H1 (cell line): Measurements from ENCODE around the gene ABI2. TPM values are rescaled to one million over a fixed set of nuclear protein-coding genes. Genes with fewer than 3 reads are reported as not detected.

Experiments used
- CTCF ChIA-PET: fragments of 300-600 bp; sonication (Branson Sonifier 250); formaldehyde crosslinking; loops from one replicate; lab custom pipeline; 2021; ENCODE audit not compliant: partially characterized antibody; lab: Charles Lee
- POLR2A ChIA-PET: fragments of 300-600 bp; sonication (Branson Sonifier 250); formaldehyde crosslinking; loops from one replicate; lab custom pipeline; 2021; ENCODE audit warnings: inconsistent platforms; ENCODE audit not compliant: partially characterized antibody; lab: Charles Lee
- DNase-seq, 2 experiments: peaks; one replicate each; pipeline versions ENCODE4 v3.0.0 to v3.0.0-alpha.2; 2010 to 2022; ENCODE audit warnings: low spot score in 2 of 2, low read depth in 1 of 2, mixed read lengths in 1 of 2
- FAIRE-seq: peaks from 2 replicates; lab custom pipeline; 2011; peaks lifted over from hg19 to GRCh38; lab: Jason Lieb, UNC
- H2AFZ ChIP-seq: 2 replicates; pipeline ENCODE4 v1.8.1; 2012; ENCODE audit warnings: low read length, inconsistent platforms
- H2AK5ac ChIP-seq: 2 replicates; pipeline ENCODE4 v1.6.1; 2013; ENCODE audit warnings: low read depth, low read length
- H2BK120ac ChIP-seq: replicated peaks from 2 replicates; pipeline ENCODE3; 2013; ENCODE audit warnings: low read depth, low read length, inconsistent platforms
- H2BK12ac ChIP-seq: 2 replicates; pipeline ENCODE4 v1.6.1; 2013; ENCODE audit warnings: low read depth, low read length
- H2BK15ac ChIP-seq: 2 replicates; pipeline ENCODE4 v1.6.1; 2013; ENCODE audit warnings: low read length
- H2BK20ac ChIP-seq: 2 replicates; pipeline ENCODE4 v1.6.1; 2013; ENCODE audit warnings: low read length
- H2BK5ac ChIP-seq: 2 replicates; pipeline ENCODE4 v1.6.1; 2013; ENCODE audit warnings: low read depth, low read length
- H3K14ac ChIP-seq: 2 replicates; pipeline ENCODE4 v1.6.1; 2013; ENCODE audit warnings: inconsistent platforms; ENCODE audit not compliant: insufficient read length
- H3K18ac ChIP-seq: 2 replicates; pipeline ENCODE4 v1.6.1; 2013; ENCODE audit warnings: low read length; ENCODE audit errors: extremely low read depth
- H3K23ac ChIP-seq: 2 replicates; pipeline ENCODE4 v1.6.1; 2013; ENCODE audit warnings: inconsistent platforms; ENCODE audit not compliant: insufficient read length
- H3K23me2 ChIP-seq: 2 replicates; pipeline ENCODE4 v1.6.1; 2013; ENCODE audit warnings: low read depth, low read length
- H3K27ac ChIP-seq: 2 replicates; pipeline ENCODE4 v1.6.1; 2011; ENCODE audit warnings: low read depth, low read length, inconsistent platforms
- H3K27me3 ChIP-seq, 4 experiments: replicated peaks in 1 of 4; 1 replicate in 1 of 4; 2 replicates in 3 of 4; pipeline versions ENCODE4 v1.6.1 to v1.8.1; 2011 to 2013; ENCODE audit warnings: low read length in 3 of 4, mild to moderate bottlenecking in 3 of 4, inconsistent platforms in 2 of 4, mixed read lengths in 2 of 4, moderate library complexity in 1 of 4; ENCODE audit not compliant: control insufficient read depth in 3 of 4, insufficient read depth in 3 of 4; ENCODE audit errors: extremely low read depth in 1 of 4
- H3K36me3 ChIP-seq, 4 experiments: 2 replicates each; pipeline versions ENCODE4 v1.6.1 to v1.8.1; 2011 to 2013; ENCODE audit warnings: mild to moderate bottlenecking in 4 of 4, low read length in 3 of 4, moderate library complexity in 2 of 4, control low read depth in 1 of 4, inconsistent platforms in 1 of 4; ENCODE audit not compliant: insufficient read depth in 4 of 4, control insufficient read depth in 2 of 4
- H3K4ac ChIP-seq: replicated peaks from 2 replicates; pipeline ENCODE3; 2013; ENCODE audit warnings: low read length, low read depth, mixed read lengths, inconsistent platforms; ENCODE audit not compliant: insufficient read length
- H3K4me1 ChIP-seq, 4 experiments: replicated peaks in 1 of 4; 1 replicate in 1 of 4; 2 replicates in 3 of 4; pipeline versions ENCODE4 v1.6.1 to v1.8.1; 2011 to 2013; ENCODE audit warnings: low read length in 3 of 4, inconsistent platforms in 2 of 4, mixed read lengths in 1 of 4; ENCODE audit not compliant: insufficient read depth in 4 of 4, control insufficient read depth in 3 of 4
- H3K4me2 ChIP-seq, 2 experiments: 2 replicates each; pipeline versions ENCODE4 v1.6.1 to v1.8.1; 2011 to 2013; ENCODE audit warnings: low read depth in 2 of 2, low read length in 2 of 2, control low read depth in 1 of 2, inconsistent platforms in 1 of 2, mild to moderate bottlenecking in 1 of 2; ENCODE audit not compliant: insufficient read depth in 1 of 2
- H3K4me3 ChIP-seq, 4 experiments: fragments of 200-600, 300-600 bp in 1 of 4; sonication (generic), shearing (Covaris generic), sonication (Bioruptor Twin) in 1 of 4; 2 replicates each; pipeline versions ENCODE4 v1.5.1 to v1.8.1; 2011 to 2016; ENCODE audit warnings: low read length in 4 of 4, low read depth in 3 of 4, control low read depth in 2 of 4, inconsistent platforms in 2 of 4, mild to moderate bottlenecking in 2 of 4, mixed read lengths in 1 of 4, moderate library complexity in 1 of 4; ENCODE audit not compliant: insufficient read depth in 2 of 4; ENCODE audit errors: extremely low read depth in 1 of 4
- H3K56ac ChIP-seq: replicated peaks from 2 replicates; pipeline ENCODE3; 2013; ENCODE audit warnings: low read depth, mild to moderate bottlenecking, mixed read lengths, low read length, inconsistent platforms; ENCODE audit not compliant: insufficient read length
- H3K79me1 ChIP-seq: 2 replicates; pipeline ENCODE4 v1.6.1; 2013; ENCODE audit warnings: low read depth, low read length, control low read depth
- H3K79me2 ChIP-seq, 2 experiments: 2 replicates each; pipeline versions ENCODE4 v1.6.1 to v1.8.1; 2012 to 2013; ENCODE audit warnings: low read length in 2 of 2, mild to moderate bottlenecking in 2 of 2, inconsistent platforms in 1 of 2; ENCODE audit not compliant: insufficient read depth in 2 of 2, control insufficient read depth in 1 of 2
- H3K9ac ChIP-seq, 4 experiments: replicated peaks in 1 of 4; 1 replicate in 1 of 4; 2 replicates in 3 of 4; pipeline versions ENCODE4 v1.6.1 to v1.8.1; 2011 to 2013; ENCODE audit warnings: low read depth in 3 of 4, low read length in 3 of 4, control low read depth in 2 of 4, mild to moderate bottlenecking in 2 of 4, moderate library complexity in 2 of 4, inconsistent platforms in 1 of 4; ENCODE audit errors: extremely low read depth in 1 of 4
- H3K9me3 ChIP-seq, 2 experiments: 2 replicates each; pipeline versions ENCODE4 v1.6.1 to v1.8.1; 2012 to 2013; ENCODE audit warnings: mild to moderate bottlenecking in 2 of 2, moderate library complexity in 2 of 2, control low read depth in 1 of 2, inconsistent platforms in 1 of 2, low read depth in 1 of 2, low read length in 1 of 2, mixed read lengths in 1 of 2; ENCODE audit not compliant: insufficient read depth in 2 of 2
- H4K20me1 ChIP-seq, 2 experiments: replicated peaks in 1 of 2; 2 replicates each; pipeline versions ENCODE3 to v1.8.1; 2011 to 2013; ENCODE audit warnings: inconsistent platforms in 2 of 2, low read length in 2 of 2, mild to moderate bottlenecking in 1 of 2; ENCODE audit not compliant: insufficient read depth in 2 of 2, control insufficient read depth in 1 of 2
- H4K5ac ChIP-seq: 2 replicates; pipeline ENCODE4 v1.6.1; 2013; ENCODE audit warnings: low read length, low read depth, mixed read lengths, inconsistent platforms; ENCODE audit not compliant: insufficient read length
- H4K8ac ChIP-seq: 2 replicates; pipeline ENCODE4 v1.8.0; 2013; ENCODE audit warnings: mild to moderate bottlenecking, moderate library complexity, low read length, inconsistent platforms; ENCODE audit not compliant: insufficient read depth; ENCODE audit errors: extremely low read depth
- H4K91ac ChIP-seq: replicated peaks from 2 replicates; pipeline ENCODE3; 2013; ENCODE audit warnings: low read length, mixed read lengths, inconsistent platforms; ENCODE audit not compliant: insufficient read length
- CBX5 ChIP-seq: fragments of 300-800, 300-1000 bp; sonication (generic); IDR thresholded peaks from 2 replicates; pipeline ENCODE4 v1.7.1; 2016; ENCODE audit warnings: antibody characterized with exemption, low read length, low read depth
- CEBPB ChIP-seq: IDR thresholded peaks from 2 replicates; pipeline ENCODE4 v1.6.1; 2012; ENCODE audit warnings: low read depth, low read length
- FOSL1 ChIP-seq: IDR thresholded peaks from 2 replicates; pipeline ENCODE4 v1.6.1; 2011; ENCODE audit warnings: mild to moderate bottlenecking, low read depth, low read length, moderate library complexity; ENCODE audit not compliant: insufficient read depth
- POLR2A ChIP-seq, 2 experiments: IDR thresholded peaks; 1 replicate in 1 of 2; 2 replicates in 1 of 2; pipeline ENCODE4 v1.6.1; 2011; ENCODE audit warnings: low read depth in 2 of 2, low read length in 2 of 2, mild to moderate bottlenecking in 2 of 2; ENCODE audit errors: control extremely low read depth in 1 of 2
- RFX5 ChIP-seq: IDR thresholded peaks from 2 replicates; pipeline ENCODE4 v1.6.1; 2011; ENCODE audit warnings: low read depth, low read length, improper control_type of control experiment, borderline replicate concordance
- RXRA ChIP-seq: IDR thresholded peaks from 2 replicates; pipeline ENCODE4 v1.6.1; 2011; ENCODE audit warnings: low read depth, mild to moderate bottlenecking, low read length, moderate library complexity; ENCODE audit not compliant: insufficient read depth
- SIX5 ChIP-seq: IDR thresholded peaks from 2 replicates; pipeline ENCODE4 v1.6.1; 2011; ENCODE audit warnings: mild to moderate bottlenecking, low read depth, low read length
- SP2 ChIP-seq: IDR thresholded peaks from 2 replicates; pipeline ENCODE4 v1.6.1; 2012; ENCODE audit warnings: mild to moderate bottlenecking, low read length, inconsistent platforms
- SUZ12 ChIP-seq: fragments of 200-600 bp; sonication (generic); IDR thresholded peaks from 2 replicates; pipeline ENCODE4 v1.6.1; 2012; ENCODE audit warnings: mild to moderate bottlenecking, inconsistent platforms, low read length, moderate library complexity, mixed read lengths
- WGBS, 2 experiments: shearing (Covaris generic) in 1 of 2; methylation state at CpG; one replicate each; pipeline versions ENCODE4 v1.1.6 to v1.1.7; 2013 to 2015; ENCODE audit warnings: low lambda C conversion rate in 2 of 2, mixed read lengths in 2 of 2, inconsistent platforms in 1 of 2, low coverage in 1 of 2, missing lambda C conversion rate in 1 of 2; ENCODE audit not compliant: insufficient replicate concordance in 2 of 2, insufficient coverage in 1 of 2, insufficient read length in 1 of 2; ENCODE audit errors: extremely low coverage in 1 of 2, missing lambda C conversion rate in 1 of 2; 5-methylcytosine and 5-hydroxymethylcytosine counted together
- polyA plus RNA-seq, 7 experiments: library from polyadenylated mRNA; depleted of rRNA in 3 of 7; stranded (reverse) in 5 of 7; unstranded in 2 of 7; fragments of >200 nt in 5 of 7; fragments of 200-250 nt in 2 of 7; gene quantifications; 1 replicate in 5 of 7; 2 replicates in 1 of 7; 4 replicates in 1 of 7; pipeline versions ENCODE4 v1.2.1 to v1.2.3, GENCODE V29; 2011 to 2013; ENCODE audit warnings: missing spikeins in 2 of 7, mixed read lengths in 2 of 7
- total RNA-seq: library from RNA; stranded (reverse); fragmentation: NEBNext Ultra II Directional; extraction: Animal tissue kit (Norgen Biotek cat#: 25700); gene quantifications from 2 replicates; pipeline ENCODE4 v1.2.1, GENCODE V29; 2021
- TF ChIP-seq, protein P1 (sequence below): IDR thresholded peaks from 2 replicates; pipeline ENCODE4 v1.6.1; 2012; ENCODE audit warnings: inconsistent platforms
- TF ChIP-seq, protein P2 (sequence below): IDR thresholded peaks from 2 replicates; pipeline ENCODE4 v1.6.1; 2012; ENCODE audit warnings: inconsistent platforms

ABI2 gene
- total and polyA plus RNA-seq, 2 of the 8 experiments (the other 6 are each of a cell fraction or from before 2014, with no cell fraction given), result 62.3 to 118 TPM

DNA sequence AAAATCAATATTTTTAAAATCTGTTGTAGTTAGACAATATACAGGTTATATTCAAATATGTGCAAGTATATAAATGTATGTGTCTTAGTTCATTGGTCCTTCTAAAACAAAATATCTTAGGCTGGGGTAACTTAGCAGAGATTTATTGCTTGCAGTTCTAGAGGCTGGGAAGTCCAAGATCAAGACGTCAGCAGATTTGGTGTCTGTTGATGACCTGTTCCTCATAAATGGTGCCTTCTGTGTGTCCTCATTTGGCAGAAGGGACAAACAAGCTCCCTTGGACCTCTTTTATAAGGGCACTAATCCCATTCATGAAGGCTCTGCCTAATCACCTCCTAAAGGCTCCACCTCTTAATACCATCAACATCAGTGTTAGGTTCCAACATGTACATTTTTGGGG, 31.3 kb downstream of the ABI2 start:
- H2AK5ac ChIP-seq, result no peak overlapping the region
- TF ChIP-seq, protein P1, sequence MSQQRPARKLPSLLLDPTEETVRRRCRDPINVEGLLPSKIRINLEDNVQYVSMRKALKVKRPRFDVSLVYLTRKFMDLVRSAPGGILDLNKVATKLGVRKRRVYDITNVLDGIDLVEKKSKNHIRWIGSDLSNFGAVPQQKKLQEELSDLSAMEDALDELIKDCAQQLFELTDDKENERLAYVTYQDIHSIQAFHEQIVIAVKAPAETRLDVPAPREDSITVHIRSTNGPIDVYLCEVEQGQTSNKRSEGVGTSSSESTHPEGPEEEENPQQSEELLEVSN, result no peak
- TF ChIP-seq CBX5 (no peak), RFX5 (no peak), SIX5 (no peak), SP2 (no peak), RXRA (no peak), POLR2A (IDR thresholded peaks at IDR 0.05; ENCODE audit: control extremely low read depth in 1 of 2, low read depth in 2 of 2, low read length in 2 of 2) (no peak), CEBPB (no peak), SUZ12 (no peak), FOSL1 (no peak)
- TF ChIP-seq, protein P2, sequence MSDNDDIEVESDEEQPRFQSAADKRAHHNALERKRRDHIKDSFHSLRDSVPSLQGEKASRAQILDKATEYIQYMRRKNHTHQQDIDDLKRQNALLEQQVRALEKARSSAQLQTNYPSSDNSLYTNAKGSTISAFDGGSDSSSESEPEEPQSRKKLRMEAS, result no peak

More for the DNA sequence above, 31.3 kb downstream of the ABI2 start:
- Histone ChIP-seq H3K4me2 (no peak overlapping the region), H3K27ac (no peak overlapping the region), H2BK5ac (no peak overlapping the region), H2BK15ac (no peak overlapping the region), H3K4me1 (peaks cover 0 to 2% (median 0%) of the 10 kb centered on the region in 4 experiments; a peak in 1 of 7 replicates), H2BK120ac (no peak overlapping the region), H2BK12ac (no peak overlapping the region), H3K27me3 (no peaks in the 10 kb centered on the region), H4K91ac (no peak overlapping the region), H3K9ac (no peak overlapping the region), H2AFZ (no peak overlapping the region), H3K23ac (no peak overlapping the region), H3K23me2 (no peaks in the 10 kb centered on the region), H3K79me1 (peaks cover 5% of the 10 kb centered on the region; the same call in 1 of the 2 replicates), H4K20me1 (peaks cover 3 to 6% of the 10 kb centered on the region in 2 experiments), H3K4me3 (no peak overlapping the region), H3K9me3 (no peaks in the 10 kb centered on the region), H3K14ac (no peak overlapping the region), H4K5ac (no peak overlapping the region), H3K18ac (no peak overlapping the region), H3K36me3 (peaks cover 0 to 5% (median 3%) of the 10 kb centered on the region in 4 experiments; a peak in 3 of 8 replicates), H2BK20ac (no peak overlapping the region), H3K56ac (no peak overlapping the region), H3K4ac (no peak overlapping the region), H3K79me2 (peaks cover 0 to 82% of the 10 kb centered on the region in 2 experiments; a peak in 3 of 4 replicates), H4K8ac (no peak overlapping the region)
- 88% methylated on average over 1 of the region's 1 CpG; no CpG with 5 or more reads in 1 of the 2 experiments for WGBS, 2 experiments
- POLR2A ChIA-PET, result no interaction called here
- no peak for FAIRE-seq
- DNase-seq, result no peak
- CTCF ChIA-PET, result no interaction called here
